Measurements from ENCODE around the gene KLF6.

The KLF6 gene

GRCh38 chr10:3763852-3764625 is 21.0 kb downstream of the KLF6 start:
- no peaks in the 10 kb centered on the region for H3K36me3 ChIP-seq (ENCODE audit: control insufficient read depth in 2 of 2, insufficient read depth in 2 of 2, low read length in 2 of 2)
- no peak overlapping the region for H3K27ac ChIP-seq (ENCODE audit: low read depth in 2 of 2, low read length in 2 of 2)
- peaks cover 8 to 16% of the 10 kb centered on the region in 2 donors for H3K4me1 ChIP-seq (ENCODE audit: control insufficient read depth in 2 of 2, insufficient read depth in 2 of 2, low read length in 2 of 2)
- H3K4me3 ChIP-seq (ENCODE audit: low read length in 2 of 2), result no peak overlapping the region
- H3K9ac ChIP-seq (ENCODE audit: low read depth in 1 of 2, low read length in 2 of 2), result no peak overlapping the region
- no peaks in the 10 kb centered on the region for H3K27me3 ChIP-seq (ENCODE audit: control insufficient read depth in 2 of 2, insufficient read depth in 2 of 2, low read length in 2 of 2)
- no peaks in the 10 kb centered on the region for H3K9me3 ChIP-seq (ENCODE audit: control insufficient read depth in 2 of 2, low read length in 2 of 2)

DNA sequence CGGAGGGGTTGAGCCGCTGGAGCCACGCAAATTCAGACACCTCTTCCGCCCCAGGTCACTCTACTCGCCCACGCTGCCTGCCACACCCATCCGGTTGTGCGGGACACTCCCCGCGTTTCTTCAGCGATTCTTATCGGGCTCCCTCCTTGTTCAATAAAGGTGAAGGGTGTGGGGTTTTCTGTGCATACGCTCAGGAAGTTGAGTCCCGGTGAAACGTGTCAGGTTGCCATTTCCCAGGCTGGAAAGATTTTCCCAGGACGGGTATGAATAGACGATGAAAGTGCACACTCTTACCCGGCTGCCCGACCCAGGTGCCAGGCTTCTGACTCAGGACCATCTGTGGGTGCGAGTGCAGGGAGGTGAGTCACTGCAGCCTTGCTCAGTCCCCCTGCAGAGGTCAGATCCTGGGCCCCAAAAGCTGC is 22.0 kb downstream of the KLF6 start:
- Histone ChIP-seq H3K27me3 (ENCODE audit: control insufficient read depth in 2 of 2, insufficient read depth in 2 of 2, low read length in 2 of 2) (no peaks in the 10 kb centered on the region), H3K4me3 (ENCODE audit: low read length in 2 of 2) (peak overlapping the region; percentile 23 to 35), H3K27ac (ENCODE audit: low read depth in 2 of 2, low read length in 2 of 2) (peak overlapping the region in 1 of 2 donors; percentile 16), H3K4me1 (ENCODE audit: control insufficient read depth in 2 of 2, insufficient read depth in 2 of 2, low read length in 2 of 2) (peaks cover 8 to 16% of the 10 kb centered on the region in 2 donors), H3K9ac (ENCODE audit: low read depth in 1 of 2, low read length in 2 of 2) (peak overlapping the region in 1 of 2 donors; percentile 10), H3K9me3 (ENCODE audit: control insufficient read depth in 2 of 2, low read length in 2 of 2) (no peaks in the 10 kb centered on the region), H3K36me3 (ENCODE audit: control insufficient read depth in 2 of 2, insufficient read depth in 2 of 2, low read length in 2 of 2) (no peaks in the 10 kb centered on the region)

DNA sequence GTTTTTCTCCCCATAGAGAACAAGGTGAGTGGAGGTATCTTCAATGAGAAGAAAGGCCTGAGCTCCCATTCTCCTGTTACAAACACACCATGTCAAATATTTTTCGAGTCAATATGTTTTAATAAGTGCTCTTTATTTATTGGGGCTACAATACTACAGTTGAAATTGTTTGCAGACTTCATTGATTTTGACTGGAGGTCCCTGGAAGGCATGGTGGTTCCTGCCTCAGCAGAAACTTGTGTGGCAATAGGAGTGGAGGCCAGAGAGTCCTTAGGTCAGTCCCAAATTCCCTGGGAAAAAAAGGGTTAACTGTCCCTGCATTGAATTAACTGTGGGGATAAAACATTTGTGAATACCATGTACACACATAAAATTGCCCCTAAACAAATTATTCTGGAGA is 22.7 kb downstream of the KLF6 start:
- peaks cover 8 to 16% of the 10 kb centered on the region in 2 donors for H3K4me1 ChIP-seq (ENCODE audit: control insufficient read depth in 2 of 2, insufficient read depth in 2 of 2, low read length in 2 of 2)
- H3K36me3 ChIP-seq (ENCODE audit: control insufficient read depth in 2 of 2, insufficient read depth in 2 of 2, low read length in 2 of 2), result no peaks in the 10 kb centered on the region
- no peaks in the 10 kb centered on the region for H3K27me3 ChIP-seq (ENCODE audit: control insufficient read depth in 2 of 2, insufficient read depth in 2 of 2, low read length in 2 of 2)
- no peak overlapping the region for H3K9ac ChIP-seq (ENCODE audit: low read depth in 1 of 2, low read length in 2 of 2)
- H3K27ac ChIP-seq (ENCODE audit: low read depth in 2 of 2, low read length in 2 of 2), result peak overlapping the region in 1 of 2 donors; percentile 16
- peak overlapping the region in 1 of 2 donors; percentile 23 for H3K4me3 ChIP-seq (ENCODE audit: low read length in 2 of 2)
- no peaks in the 10 kb centered on the region for H3K9me3 ChIP-seq (ENCODE audit: control insufficient read depth in 2 of 2, low read length in 2 of 2)

DNA sequence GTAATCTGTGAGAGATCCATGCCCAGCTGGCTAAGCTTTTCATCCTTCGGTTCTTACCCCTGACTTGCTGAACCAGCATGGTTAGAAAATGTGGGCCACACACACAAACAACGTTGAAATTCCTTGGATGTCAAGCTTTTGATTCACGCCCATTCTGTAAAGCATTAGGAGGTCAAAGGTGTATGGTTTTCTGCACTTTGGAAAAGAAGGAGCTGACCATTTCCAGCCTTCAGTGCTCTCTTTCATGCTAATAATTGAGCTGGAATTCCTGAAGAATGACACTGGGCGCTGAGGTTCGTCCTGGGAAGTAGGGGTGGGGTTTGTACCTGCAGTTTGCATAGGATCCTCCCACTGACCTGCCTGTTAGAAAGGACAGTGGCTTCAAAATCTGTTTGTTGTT is 23.1 kb downstream of the KLF6 start:
- H3K27me3 ChIP-seq (ENCODE audit: control insufficient read depth in 2 of 2, insufficient read depth in 2 of 2, low read length in 2 of 2), result no peaks in the 10 kb centered on the region
- H3K9me3 ChIP-seq (ENCODE audit: control insufficient read depth in 2 of 2, low read length in 2 of 2), result no peaks in the 10 kb centered on the region
- H3K27ac ChIP-seq (ENCODE audit: low read depth in 2 of 2, low read length in 2 of 2), result no peak overlapping the region
- H3K36me3 ChIP-seq (ENCODE audit: control insufficient read depth in 2 of 2, insufficient read depth in 2 of 2, low read length in 2 of 2), result no peaks in the 10 kb centered on the region
- H3K4me3 ChIP-seq (ENCODE audit: low read length in 2 of 2), result no peak overlapping the region
- H3K9ac ChIP-seq (ENCODE audit: low read depth in 1 of 2, low read length in 2 of 2), result no peak overlapping the region
- H3K4me1 ChIP-seq (ENCODE audit: control insufficient read depth in 2 of 2, insufficient read depth in 2 of 2, low read length in 2 of 2), result peaks cover 8 to 16% of the 10 kb centered on the region in 2 donors

GRCh38 chr10:3761021-3761686 is 23.9 kb downstream of the KLF6 start:
- Histone ChIP-seq H3K27ac (ENCODE audit: low read depth in 2 of 2, low read length in 2 of 2) (peak overlapping the region in 1 of 2 donors; percentile 5), H3K4me3 (ENCODE audit: low read length in 2 of 2) (no peak overlapping the region), H3K4me1 (ENCODE audit: control insufficient read depth in 2 of 2, insufficient read depth in 2 of 2, low read length in 2 of 2) (peaks cover 8 to 16% of the 10 kb centered on the region in 2 donors), H3K9ac (ENCODE audit: low read depth in 1 of 2, low read length in 2 of 2) (no peak overlapping the region), H3K27me3 (ENCODE audit: control insufficient read depth in 2 of 2, insufficient read depth in 2 of 2, low read length in 2 of 2) (no peaks in the 10 kb centered on the region), H3K36me3 (ENCODE audit: control insufficient read depth in 2 of 2, insufficient read depth in 2 of 2, low read length in 2 of 2) (no peaks in the 10 kb centered on the region), H3K9me3 (ENCODE audit: control insufficient read depth in 2 of 2, low read length in 2 of 2) (no peaks in the 10 kb centered on the region)

- H3K27ac ChIP-seq (ENCODE audit: low read depth in 2 of 2, low read length in 2 of 2), result no peak overlapping the region
- no peaks in the 10 kb centered on the region for H3K9me3 ChIP-seq (ENCODE audit: control insufficient read depth in 2 of 2, low read length in 2 of 2)
- H3K36me3 ChIP-seq (ENCODE audit: control insufficient read depth in 2 of 2, insufficient read depth in 2 of 2, low read length in 2 of 2), result no peaks in the 10 kb centered on the region
- no peak overlapping the region for H3K9ac ChIP-seq (ENCODE audit: low read depth in 1 of 2, low read length in 2 of 2)
- H3K27me3 ChIP-seq (ENCODE audit: control insufficient read depth in 2 of 2, insufficient read depth in 2 of 2, low read length in 2 of 2), result no peaks in the 10 kb centered on the region
- H3K4me3 ChIP-seq (ENCODE audit: low read length in 2 of 2), result no peak overlapping the region
- H3K4me1 ChIP-seq (ENCODE audit: control insufficient read depth in 2 of 2, insufficient read depth in 2 of 2, low read length in 2 of 2), result peaks cover 6 to 15% of the 10 kb centered on the region in 2 donors
Measured at GRCh38 chr10:3760083-3760482, 24.9 kb downstream of the KLF6 start.

GRCh38 chr10:3759397-3759796 is 25.6 kb downstream of the KLF6 start:
- Histone ChIP-seq H3K9ac (ENCODE audit: low read depth in 1 of 2, low read length in 2 of 2) (no peak overlapping the region), H3K27ac (ENCODE audit: low read depth in 2 of 2, low read length in 2 of 2) (no peak overlapping the region), H3K4me3 (ENCODE audit: low read length in 2 of 2) (no peak overlapping the region), H3K9me3 (ENCODE audit: control insufficient read depth in 2 of 2, low read length in 2 of 2) (no peaks in the 10 kb centered on the region), H3K4me1 (ENCODE audit: control insufficient read depth in 2 of 2, insufficient read depth in 2 of 2, low read length in 2 of 2) (peaks cover 0 to 9% of the 10 kb centered on the region in 2 donors), H3K27me3 (ENCODE audit: control insufficient read depth in 2 of 2, insufficient read depth in 2 of 2, low read length in 2 of 2) (no peaks in the 10 kb centered on the region), H3K36me3 (ENCODE audit: control insufficient read depth in 2 of 2, insufficient read depth in 2 of 2, low read length in 2 of 2) (no peaks in the 10 kb centered on the region)

- no peak overlapping the region for H3K9ac ChIP-seq (ENCODE audit: low read depth in 1 of 2, low read length in 2 of 2)
- no peak overlapping the region for H3K4me3 ChIP-seq (ENCODE audit: low read length in 2 of 2)
- H3K4me1 ChIP-seq (ENCODE audit: control insufficient read depth in 2 of 2, insufficient read depth in 2 of 2, low read length in 2 of 2), result peaks cover 0 to 6% of the 10 kb centered on the region in 2 donors
- H3K9me3 ChIP-seq (ENCODE audit: control insufficient read depth in 2 of 2, low read length in 2 of 2), result no peaks in the 10 kb centered on the region
- peak overlapping the region in 1 of 2 donors; percentile 44 for H3K27ac ChIP-seq (ENCODE audit: low read depth in 2 of 2, low read length in 2 of 2)
- H3K36me3 ChIP-seq (ENCODE audit: control insufficient read depth in 2 of 2, insufficient read depth in 2 of 2, low read length in 2 of 2), result no peaks in the 10 kb centered on the region
- H3K27me3 ChIP-seq (ENCODE audit: control insufficient read depth in 2 of 2, insufficient read depth in 2 of 2, low read length in 2 of 2), result no peaks in the 10 kb centered on the region
Measured at GRCh38 chr10:3758491-3758970, 26.5 kb downstream of the KLF6 start.

DNA sequence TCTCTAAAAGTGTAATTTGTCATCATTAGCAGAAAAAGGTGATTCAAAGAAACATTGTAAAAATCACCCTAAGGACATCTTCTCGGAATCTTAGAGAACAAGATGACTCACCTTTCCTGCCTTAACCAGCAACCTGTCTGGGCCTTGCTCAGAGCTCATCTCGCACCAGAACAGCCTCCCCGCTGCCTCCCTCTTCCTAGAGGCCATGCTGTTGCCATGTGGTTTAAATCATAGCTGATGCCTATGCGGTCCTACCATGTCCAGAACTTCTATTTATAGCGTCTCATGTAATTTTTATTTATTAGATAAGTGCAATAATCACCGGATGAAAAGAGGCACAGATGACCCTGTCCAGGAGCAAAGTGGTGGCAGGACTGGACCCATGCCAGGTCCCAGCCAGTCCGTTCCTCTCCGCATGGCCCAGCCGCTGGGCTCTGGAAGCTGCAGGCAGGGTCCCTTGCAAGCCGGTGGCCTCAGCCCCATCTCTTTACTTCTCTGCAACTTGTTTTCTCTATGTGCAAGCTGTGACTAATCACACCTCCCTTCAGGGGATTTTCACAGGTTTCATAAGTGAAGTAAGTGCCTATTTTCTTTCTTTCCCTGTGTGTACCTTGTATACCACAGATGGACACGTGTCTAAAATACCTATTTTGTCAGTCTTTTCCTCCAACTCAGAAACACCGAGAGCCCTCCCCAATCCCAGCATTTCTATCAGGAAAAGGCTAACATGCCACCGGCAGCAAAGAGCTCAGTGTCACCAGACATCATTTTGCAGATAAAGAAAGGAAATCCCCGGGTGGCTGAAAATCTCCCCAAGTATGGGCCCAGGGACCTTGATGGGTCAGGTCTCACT is 27.1 kb downstream of the KLF6 start:
- Histone ChIP-seq H3K36me3 (ENCODE audit: control insufficient read depth in 2 of 2, insufficient read depth in 2 of 2, low read length in 2 of 2) (no peaks in the 10 kb centered on the region), H3K9me3 (ENCODE audit: control insufficient read depth in 2 of 2, low read length in 2 of 2) (no peaks in the 10 kb centered on the region), H3K4me3 (ENCODE audit: low read length in 2 of 2) (no peak overlapping the region), H3K4me1 (ENCODE audit: control insufficient read depth in 2 of 2, insufficient read depth in 2 of 2, low read length in 2 of 2) (peaks cover 0 to 3% of the 10 kb centered on the region in 2 donors), H3K27me3 (ENCODE audit: control insufficient read depth in 2 of 2, insufficient read depth in 2 of 2, low read length in 2 of 2) (no peaks in the 10 kb centered on the region), H3K9ac (ENCODE audit: low read depth in 1 of 2, low read length in 2 of 2) (no peak overlapping the region), H3K27ac (ENCODE audit: low read depth in 2 of 2, low read length in 2 of 2) (peak overlapping the region; percentile 44 to 53)
